ENCODE measurements around the gene LASP1. TPM values are rescaled to one million over a fixed set of nuclear protein-coding genes. Genes with fewer than 3 reads are reported as not detected.

LASP1 gene
- total and polyA plus RNA-seq, 2 experiments from 2014 or later = 48.7 to 173 TPM

GRCh38 chr17:38881600-38882191, 11.8 kb downstream of the LASP1 start (continued):
- TF ChIP-seq REST (IDR thresholded peaks at IDR 0.05; ENCODE audit: unreplicated experiment) (no peak), STAT1 (IDR thresholded peaks at IDR 0.05; ENCODE audit: unreplicated experiment) (no peak), EZH2phosphoT487 (IDR thresholded peaks at IDR 0.05; ENCODE audit: unreplicated experiment) (no peak), EZH2 (IDR thresholded peaks at IDR 0.05; ENCODE audit: low read depth, unreplicated experiment) (no peak), JUNB (IDR thresholded peaks at IDR 0.05; ENCODE audit: unreplicated experiment) (no peak), ETS1 (IDR thresholded peaks at IDR 0.05) (no peak), POLR2AphosphoS5 (IDR thresholded peaks at IDR 0.05; ENCODE audit: low read depth) (no peak), CTCF (conservative IDR thresholded peaks at IDR 0.05; ENCODE audit: low read depth in 2 of 2) (no peak), NANOG (IDR thresholded peaks at IDR 0.05; ENCODE audit: borderline replicate concordance) (no peak), ZNF331 (CRISPR knock-in tag; IDR thresholded peaks at IDR 0.05; ENCODE audit: low read depth) (no peak), ZNF114 (CRISPR knock-in tag; IDR thresholded peaks at IDR 0.05) (no peak), CREB1 (CRISPR knock-in tag; IDR thresholded peaks at IDR 0.05; ENCODE audit: low read depth) (no peak)

GRCh38 chr17:38882870-38883269, 13.0 kb downstream of the LASP1 start:
- H4K20me1 ChIP-seq (replicated peaks; ENCODE audit: insufficient read depth) = peaks cover 10% of the 10 kb centered on the region; the same call in 1 of the 2 replicates

More at GRCh38 chr17:38882870-38883269, 13.0 kb downstream of the LASP1 start:
- Histone ChIP-seq H3K36me3 (ENCODE audit: insufficient read depth) (peaks cover 4% of the 10 kb centered on the region; the same call in 1 of the 2 replicates), H3K9me2 (ENCODE audit: insufficient read depth) (no peaks in the 10 kb centered on the region), H2AFZ (no peak overlapping the region), H3K79me2 (replicated peaks; ENCODE audit: insufficient read depth) (peaks cover 84% of the 10 kb centered on the region), H3K27ac (ENCODE audit: low read depth) (peak overlapping the region; percentile 83), H3F3A (replicated peaks; ENCODE audit: low read depth) (0 out of 2 replicates have a peak, but pooled peaks cover 7% of the 10 kb centered on the region), H3K4me2 (peak overlapping the region; percentile 68; the same call in 1 of the 2 replicates), H3K27me3 (ENCODE audit: insufficient read depth) (no peaks in the 10 kb centered on the region), H3K4me1 (ENCODE audit: insufficient read depth) (peaks cover 85% of the 10 kb centered on the region), H3K4me3 (no peak overlapping the region)
- H3K27me3 Mint-ChIP-seq (ENCODE audit: insufficient read depth, low read depth, poor library complexity) = peaks cover 25% of the 10 kb centered on the region
- ATAC-seq (no peak), DNase-seq (ENCODE audit: low spot score) (no peak)
- peaks cover 82% of the 10 kb centered on the region for H3K4me1 Mint-ChIP-seq
- peak overlapping the region; percentile 62 for H3K27ac Mint-ChIP-seq
- H3K36me3 Mint-ChIP-seq (ENCODE audit: low read depth) = peaks cover 42% of the 10 kb centered on the region
- peak overlapping the region; percentile 2; the same call in 1 of the 3 replicates for H3K4me3 Mint-ChIP-seq
- TF ChIP-seq ETS1 (IDR thresholded peaks at IDR 0.05) = no peak
- TF ChIP-seq ZNF331 (CRISPR knock-in tag; IDR thresholded peaks at IDR 0.05; ENCODE audit: low read depth) = no peak
- H3K9me3 Mint-ChIP-seq = no peaks in the 10 kb centered on the region

All from GM23338 (cell line).